Fibroblast of mammary gland (primary cell): ENCODE data around the gene ZNF501.
A peak's percentile ranks its signal among the peaks of the same experiment; 100 is the strongest.

ENCODE experiments used
- DNase-seq: peaks from one replicate; pipeline ENCODE4 v3.0.0-alpha.2; 2010; ENCODE audit warnings: low read depth
- H3K4me3 ChIP-seq: 2 replicates; pipeline ENCODE4 v1.5.1; 2011; ENCODE audit warnings: low read depth, mild to moderate bottlenecking, low read length, moderate library complexity; ENCODE audit not compliant: control insufficient read depth
- TF ChIP-seq, protein P1 (sequence below): conservative IDR thresholded peaks from 2 replicates; pipeline ENCODE4 v1.5.1; 2011; ENCODE audit warnings: low read depth, low read length, inconsistent platforms; ENCODE audit not compliant: control insufficient read depth, insufficient read depth

The ZNF501 gene

DNA sequence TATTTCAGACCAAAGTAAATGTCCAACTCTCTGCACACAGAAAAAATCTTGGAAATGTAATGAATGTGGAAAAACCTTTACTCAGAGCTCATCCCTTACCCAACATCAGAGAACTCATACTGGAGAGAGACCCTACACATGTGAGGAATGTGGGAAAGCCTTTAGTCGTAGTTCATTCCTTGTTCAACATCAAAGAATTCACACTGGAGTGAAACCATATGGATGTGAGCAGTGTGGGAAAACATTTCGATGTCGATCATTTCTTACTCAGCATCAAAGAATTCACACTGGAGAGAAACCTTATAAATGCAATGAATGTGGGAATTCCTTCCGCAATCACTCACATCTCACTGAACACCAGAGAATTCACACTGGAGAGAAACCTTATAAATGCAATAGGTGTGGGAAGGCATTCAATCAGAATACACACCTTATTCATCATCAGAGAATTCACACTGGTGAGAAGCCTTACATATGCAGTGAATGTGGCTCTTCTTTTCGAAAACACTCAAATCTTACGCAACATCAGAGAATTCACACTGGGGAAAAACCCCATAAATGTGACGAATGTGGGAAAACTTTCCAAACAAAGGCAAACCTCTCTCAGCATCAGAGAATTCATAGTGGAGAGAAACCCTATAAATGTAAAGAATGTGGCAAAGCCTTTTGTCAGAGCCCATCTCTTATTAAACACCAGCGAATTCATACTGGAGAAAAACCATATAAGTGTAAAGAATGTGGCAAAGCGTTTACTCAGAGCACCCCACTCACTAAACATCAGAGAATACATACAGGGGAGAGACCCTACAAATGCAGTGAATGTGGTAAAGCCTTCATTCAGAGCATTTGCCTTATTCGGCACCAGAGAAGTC, 8.0 kb upstream of the ZNF501 start:
- no peak overlapping the region for H3K4me3 ChIP-seq
- peak; percentile 30 for DNase-seq
- TF ChIP-seq, protein P1, sequence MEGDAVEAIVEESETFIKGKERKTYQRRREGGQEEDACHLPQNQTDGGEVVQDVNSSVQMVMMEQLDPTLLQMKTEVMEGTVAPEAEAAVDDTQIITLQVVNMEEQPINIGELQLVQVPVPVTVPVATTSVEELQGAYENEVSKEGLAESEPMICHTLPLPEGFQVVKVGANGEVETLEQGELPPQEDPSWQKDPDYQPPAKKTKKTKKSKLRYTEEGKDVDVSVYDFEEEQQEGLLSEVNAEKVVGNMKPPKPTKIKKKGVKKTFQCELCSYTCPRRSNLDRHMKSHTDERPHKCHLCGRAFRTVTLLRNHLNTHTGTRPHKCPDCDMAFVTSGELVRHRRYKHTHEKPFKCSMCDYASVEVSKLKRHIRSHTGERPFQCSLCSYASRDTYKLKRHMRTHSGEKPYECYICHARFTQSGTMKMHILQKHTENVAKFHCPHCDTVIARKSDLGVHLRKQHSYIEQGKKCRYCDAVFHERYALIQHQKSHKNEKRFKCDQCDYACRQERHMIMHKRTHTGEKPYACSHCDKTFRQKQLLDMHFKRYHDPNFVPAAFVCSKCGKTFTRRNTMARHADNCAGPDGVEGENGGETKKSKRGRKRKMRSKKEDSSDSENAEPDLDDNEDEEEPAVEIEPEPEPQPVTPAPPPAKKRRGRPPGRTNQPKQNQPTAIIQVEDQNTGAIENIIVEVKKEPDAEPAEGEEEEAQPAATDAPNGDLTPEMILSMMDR, result no peak

DNA sequence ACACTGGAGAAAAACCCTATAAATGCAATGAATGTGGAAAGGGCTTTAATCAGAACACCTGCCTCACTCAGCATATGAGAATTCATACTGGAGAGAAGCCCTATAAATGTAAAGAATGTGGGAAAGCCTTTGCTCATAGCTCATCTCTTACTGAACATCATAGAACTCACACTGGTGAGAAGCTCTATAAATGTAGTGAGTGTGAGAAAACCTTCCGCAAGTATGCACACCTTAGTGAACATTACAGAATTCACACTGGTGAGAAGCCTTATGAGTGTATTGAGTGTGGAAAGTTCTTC, 7.4 kb upstream of the ZNF501 start:
- TF ChIP-seq, protein P1, result no peak
- no peak for DNase-seq
- no peak overlapping the region for H3K4me3 ChIP-seq

DNA sequence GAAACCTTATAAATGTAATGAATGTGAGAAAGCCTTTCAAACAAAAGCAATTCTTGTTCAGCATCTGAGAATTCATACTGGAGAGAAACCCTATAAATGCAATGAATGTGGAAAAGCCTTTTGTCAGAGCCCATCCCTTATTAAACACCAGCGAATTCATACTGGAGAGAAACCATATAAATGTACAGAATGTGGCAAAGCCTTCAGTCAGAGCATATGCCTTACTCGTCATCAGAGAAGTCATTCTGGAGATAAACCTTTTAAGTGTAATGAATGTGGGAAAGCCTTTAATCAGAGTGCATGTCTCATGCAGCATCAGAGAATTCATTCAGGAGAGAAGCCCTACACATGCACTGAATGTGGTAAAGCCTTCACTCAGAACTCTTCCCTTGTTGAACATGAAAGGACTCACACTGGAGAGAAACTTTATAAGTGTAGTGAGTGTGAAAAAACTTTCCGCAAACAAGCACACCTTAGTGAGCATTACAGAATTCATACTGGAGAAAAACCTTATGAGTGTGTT, 5.3 kb downstream of the ZNF501 start:
- H3K4me3 ChIP-seq, result no peak overlapping the region
- TF ChIP-seq, protein P1, result no peak
- DNase-seq, result no peak

DNA sequence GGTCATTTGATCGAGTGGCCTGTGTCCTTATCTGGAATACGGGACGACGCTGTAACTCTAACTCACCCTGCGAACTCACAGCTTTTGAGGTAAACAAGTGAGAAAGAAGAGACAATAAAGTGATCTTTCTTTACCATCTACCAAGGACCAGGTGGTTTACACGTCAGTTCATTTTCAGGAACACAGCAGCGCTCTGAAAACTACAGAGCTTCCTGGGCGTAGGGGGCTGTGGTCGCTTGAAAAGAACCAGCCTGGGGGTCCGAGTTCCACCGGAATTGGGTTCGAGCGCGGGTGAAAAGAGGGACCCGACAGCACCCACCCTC, 31.6 kb downstream of the ZNF501 start:
- H3K4me3 ChIP-seq, result peak overlapping the region; percentile 94
- DNase-seq, result no peak
- TF ChIP-seq, protein P1, result no peak

DNA sequence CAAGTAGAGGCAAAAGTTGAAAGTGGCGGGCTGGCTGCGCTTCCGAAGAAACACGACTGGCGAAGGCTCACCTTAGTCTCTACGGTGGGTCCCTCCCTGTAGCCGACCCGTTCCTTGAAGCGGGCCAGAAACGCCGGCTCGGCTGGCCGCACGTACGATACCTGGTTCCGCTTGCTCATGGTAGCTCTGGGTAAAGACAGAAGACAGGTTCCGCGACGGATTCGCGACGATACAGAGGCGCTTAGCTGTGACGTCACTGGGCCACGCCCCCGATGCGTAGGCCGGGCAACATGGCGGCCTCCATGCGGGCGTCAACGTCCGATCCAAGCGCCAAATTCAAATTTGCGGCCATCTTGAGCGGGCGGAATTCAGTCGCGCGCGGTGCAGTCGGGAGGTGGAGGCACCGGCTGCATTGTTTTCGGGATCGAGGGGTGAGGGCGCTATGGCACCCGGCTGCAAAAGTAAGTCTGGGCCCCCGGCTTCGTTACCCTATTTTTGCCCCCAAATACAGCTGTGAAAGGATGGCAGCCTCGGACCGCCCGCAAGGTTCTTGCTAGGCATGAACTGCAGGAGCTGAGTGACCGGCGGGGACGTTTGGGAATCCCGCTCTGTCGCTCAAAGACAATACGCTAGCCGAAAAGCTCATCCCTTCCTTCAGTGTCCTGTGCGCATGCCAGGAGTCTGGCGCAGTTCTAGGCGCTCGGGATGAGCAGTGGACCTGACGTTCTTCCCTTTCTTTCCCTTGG, 32.2 kb downstream of the ZNF501 start, which contains the start of the genes KIAA1143 and KIF15:
Gene KIAA1143 (minus strand): TSS at position 196 of the 746 bp plus-strand sequence. CDS start 17 bp downstream, at position 179.
Gene KIF15 (plus strand): TSS at position 371 of the 746 bp plus-strand sequence. CDS start 72 bp downstream, at position 443.
- peak; percentile 95 for DNase-seq
- peak within 1 kb of the TSS; percentile 94 for H3K4me3 ChIP-seq
- TF ChIP-seq, protein P1, result no peak

DNA sequence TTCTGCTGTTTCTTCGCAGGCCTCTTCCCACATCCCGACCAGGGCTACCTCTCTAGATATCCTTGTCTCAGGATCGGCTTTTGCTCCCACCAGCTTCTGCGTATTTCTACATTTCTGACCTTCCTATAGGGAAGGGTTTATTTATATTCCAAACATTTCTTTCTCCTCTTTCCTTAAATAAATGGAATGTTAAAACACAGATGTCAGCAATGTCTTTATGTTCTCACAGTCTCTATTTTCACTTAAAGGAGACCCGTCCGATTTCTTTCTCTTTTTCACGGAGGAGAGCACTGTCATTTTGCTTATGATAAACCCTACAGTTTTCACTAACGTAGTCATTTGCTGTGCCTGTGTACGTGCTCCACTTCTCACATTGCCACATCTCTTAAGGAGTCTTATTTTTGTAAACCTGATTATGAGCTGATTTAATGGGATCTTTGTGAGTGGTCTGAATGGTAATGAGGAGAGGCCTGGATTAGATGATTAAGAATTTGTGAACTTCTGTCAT, 32.8 kb downstream of the ZNF501 start:
- TF ChIP-seq, protein P1, result no peak
- peak; percentile 18 for DNase-seq

More for the DNA sequence above, 32.8 kb downstream of the ZNF501 start:
- H3K4me3 ChIP-seq, result peak overlapping the region; percentile 94
